Activated gamma-delta T cell treated with Interleukin-2 at 50 U/mL for 16 hours (primary cell): ENCODE results near the gene ALPK1.
"Not testable (repeated sequence)": the region's sequence is repeated elsewhere in the genome, so short reads cannot be mapped to it uniquely, and the experiment has no call there.

ENCODE experiments used
- DNase-seq: peaks from one replicate; pipeline ENCODE4 v3.0.0-alpha.2; 2020

ALPK1 gene

DNA sequence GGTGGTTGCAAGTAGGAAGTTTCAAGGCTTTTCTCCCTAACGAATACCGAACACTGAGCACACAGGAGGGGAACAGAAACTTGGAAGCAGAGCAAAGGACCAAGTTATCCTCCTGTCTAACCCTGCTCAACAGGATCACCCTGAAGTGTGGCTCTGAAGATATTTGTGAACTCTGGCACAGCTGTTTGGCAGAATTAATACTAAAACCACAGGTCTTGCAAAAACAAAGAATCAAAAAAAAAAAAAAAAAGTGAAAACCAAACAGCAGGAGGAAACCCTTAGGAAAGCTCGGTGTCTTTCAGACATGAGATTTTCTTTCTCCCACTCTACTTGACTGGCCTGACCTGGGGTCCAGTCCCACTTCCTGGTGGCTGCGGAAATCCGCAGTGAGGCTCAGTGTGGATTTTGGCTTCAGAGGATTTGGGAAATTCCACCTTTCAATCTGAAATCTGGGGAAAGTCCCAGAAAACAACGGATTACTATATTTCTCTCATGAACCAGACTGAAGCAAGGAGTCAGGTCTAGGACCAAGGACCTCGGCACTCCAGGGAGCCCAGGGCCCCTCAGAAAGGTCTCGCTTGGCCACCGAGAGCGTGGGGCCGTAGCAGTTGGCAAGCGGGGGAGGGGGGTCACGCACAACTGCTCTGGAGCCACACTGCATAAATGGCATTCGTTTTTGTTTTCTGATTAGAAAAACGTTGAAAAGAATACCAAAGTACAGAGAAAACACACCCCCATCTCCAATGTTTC, 12.3 kb upstream of the ALPK1 start:
- DNase-seq: no peak

- DNase-seq: no peak
Measured at GRCh38 chr4:112287258-112287989, 9.7 kb upstream of the ALPK1 start.

- no peak for DNase-seq
Measured at GRCh38 chr4:112288455-112288854, 8.7 kb upstream of the ALPK1 start.

GRCh38 chr4:112289407-112290253, 7.5 kb upstream of the ALPK1 start:
- no peak for DNase-seq

GRCh38 chr4:112290341-112290740, 6.8 kb upstream of the ALPK1 start:
- no peak for DNase-seq

DNA sequence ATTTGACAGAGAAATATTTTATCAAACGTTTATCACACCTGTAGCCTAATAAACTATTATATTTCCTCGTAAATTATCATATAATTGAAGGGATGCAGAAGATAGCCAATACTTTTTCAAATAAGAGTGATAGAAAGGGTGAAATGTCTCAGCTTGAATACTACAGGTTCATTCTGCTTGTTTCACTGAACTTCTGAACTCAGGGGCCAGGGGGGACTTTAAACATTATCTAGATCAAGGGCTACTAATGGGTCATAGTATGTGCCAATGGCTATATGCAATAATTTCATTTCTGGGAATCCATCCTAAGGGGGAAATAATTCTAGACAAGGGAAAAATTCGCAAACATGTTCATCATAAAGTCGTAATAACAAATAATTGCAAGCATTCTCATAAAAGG, 2.6 kb downstream of the ALPK1 start:
- DNase-seq: no peak

- no peak for DNase-seq
Measured at GRCh38 chr4:112302320-112303274, 5.4 kb downstream of the ALPK1 start.

DNA sequence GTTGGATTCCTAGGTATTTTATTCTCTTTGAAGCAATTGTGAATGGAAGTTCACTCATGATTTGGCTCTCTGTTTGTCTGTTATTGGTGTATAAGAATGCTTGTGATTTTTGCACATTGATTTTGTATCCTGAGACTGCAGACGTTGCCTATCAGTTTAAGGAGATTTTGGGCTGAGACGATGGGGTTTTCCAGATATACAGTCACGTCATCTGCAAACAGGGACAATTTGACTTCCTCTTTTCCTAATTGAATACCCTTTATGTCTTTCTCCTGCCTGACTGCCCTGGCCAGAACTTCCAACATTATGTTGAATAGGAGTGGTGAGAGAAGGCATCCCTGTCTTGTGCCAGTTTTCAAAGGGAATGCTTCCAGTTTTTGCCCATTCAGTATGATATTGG, 8.3 kb downstream of the ALPK1 start:
- not testable (repeated sequence) for DNase-seq

- DNase-seq: not testable (repeated sequence)
Measured at GRCh38 chr4:112309263-112309791, 12.2 kb downstream of the ALPK1 start.

DNA sequence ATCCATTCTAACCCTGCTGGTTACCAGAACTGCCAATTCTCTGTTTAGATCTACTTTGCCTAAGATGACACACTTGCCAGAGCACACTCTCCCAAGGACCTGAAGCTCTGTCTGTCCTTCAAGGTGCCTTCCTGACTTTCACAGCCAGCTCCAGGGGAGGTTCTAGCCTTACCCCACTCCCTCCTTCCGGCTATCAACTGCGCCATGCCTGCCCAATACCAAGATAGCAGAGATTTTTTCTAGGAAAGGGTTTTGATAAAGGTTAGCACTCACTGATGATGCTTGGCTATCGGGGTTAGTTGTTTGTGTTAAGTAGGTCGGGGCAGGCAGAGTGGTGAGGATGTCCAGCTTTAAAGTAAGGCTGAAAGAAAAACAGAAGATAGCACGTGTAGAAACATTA, 14.3 kb downstream of the ALPK1 start:
- no peak for DNase-seq

DNA sequence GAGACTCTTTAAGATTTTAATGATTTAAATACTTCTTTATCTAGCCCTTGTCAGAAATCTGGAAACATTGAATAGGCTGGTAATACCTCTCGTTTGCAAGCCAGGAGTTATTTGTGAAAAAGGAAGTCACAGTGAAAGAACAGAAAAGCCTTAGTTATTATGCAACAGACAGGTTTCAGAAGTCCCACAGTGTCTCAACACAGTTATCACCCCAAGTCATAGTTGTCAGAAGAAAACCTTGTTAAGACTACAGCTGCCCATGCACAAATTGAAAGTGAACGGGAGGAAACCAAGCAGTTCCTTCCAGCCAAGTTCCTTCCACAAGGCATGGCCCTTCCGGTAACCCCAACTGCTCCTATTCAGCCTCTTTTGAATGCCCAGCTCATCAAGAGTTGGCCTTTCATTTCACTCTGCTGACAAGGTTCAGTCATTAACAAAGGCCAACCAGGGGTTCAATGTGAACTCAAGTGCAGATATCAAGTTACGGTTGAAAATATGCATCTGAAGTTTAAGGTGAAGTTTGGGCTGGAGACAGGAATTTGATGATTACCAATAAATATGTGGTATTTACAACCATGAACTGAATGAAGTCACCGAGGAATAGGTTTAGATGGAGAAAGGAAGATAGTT, 15.6 kb downstream of the ALPK1 start:
- DNase-seq: no peak

DNA sequence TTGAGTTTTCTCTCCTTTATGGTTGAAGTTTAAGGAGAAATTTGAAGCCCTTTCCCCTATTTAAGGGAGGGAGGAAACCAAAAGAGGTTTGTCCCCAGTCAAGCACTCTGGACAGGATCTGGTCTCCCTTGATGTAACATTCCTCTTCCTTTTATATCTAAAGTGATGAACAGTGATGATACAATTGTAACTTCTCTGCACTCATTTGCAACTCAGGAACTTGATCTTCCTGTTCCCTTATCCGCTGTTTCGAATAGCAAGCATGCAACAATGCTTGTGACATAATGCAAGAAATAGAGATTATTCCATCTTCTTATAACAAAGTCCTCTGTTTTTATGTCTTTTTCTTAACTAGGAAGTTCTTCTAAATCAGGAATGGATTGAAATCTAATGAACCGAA, 18.3 kb downstream of the ALPK1 start:
- no peak for DNase-seq

GRCh38 chr4:112316360-112316759, 19.2 kb downstream of the ALPK1 start:
- DNase-seq: no peak

DNA sequence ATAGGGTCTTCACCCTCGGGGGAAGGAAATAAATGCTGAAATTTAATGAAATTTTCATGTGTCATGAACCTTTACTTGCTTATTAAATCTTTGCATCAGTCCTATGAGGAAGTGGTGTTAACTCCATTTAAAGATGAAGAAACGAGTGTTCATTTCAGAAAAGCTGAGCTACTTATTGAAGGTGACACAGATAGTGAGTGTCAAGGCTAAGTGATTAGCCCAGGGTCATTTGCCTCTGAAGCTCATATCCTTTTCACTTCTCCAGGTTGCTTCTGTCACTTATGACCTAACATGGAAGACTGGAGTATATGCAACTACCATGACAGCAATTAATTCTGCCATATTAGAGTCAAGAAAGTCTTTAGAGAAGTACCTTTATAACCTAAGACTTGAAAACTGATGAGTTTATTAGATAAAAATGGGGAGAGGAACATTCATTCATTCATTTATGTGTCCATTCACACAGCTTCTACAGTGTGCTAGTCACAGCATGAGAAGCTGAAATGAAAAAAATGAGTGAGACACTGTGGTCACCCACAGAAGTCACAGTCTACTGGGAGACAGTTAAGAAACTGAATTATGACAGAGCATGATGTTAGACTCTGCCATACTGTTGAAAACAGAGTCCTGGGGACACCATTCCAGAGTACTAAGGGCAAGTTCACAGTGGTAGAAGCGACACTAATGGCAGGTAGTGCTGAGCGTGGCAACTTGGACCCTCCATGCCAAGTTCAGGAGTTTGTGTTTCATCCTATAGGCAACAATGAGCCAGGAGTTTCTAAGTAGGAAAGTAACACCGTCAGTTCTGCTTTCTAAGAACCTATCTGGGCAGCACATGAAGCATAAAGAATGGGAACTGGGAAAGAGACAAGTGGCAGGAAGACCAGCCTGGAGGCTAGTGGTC, 21.3 kb downstream of the ALPK1 start:
- no peak for DNase-seq

DNA sequence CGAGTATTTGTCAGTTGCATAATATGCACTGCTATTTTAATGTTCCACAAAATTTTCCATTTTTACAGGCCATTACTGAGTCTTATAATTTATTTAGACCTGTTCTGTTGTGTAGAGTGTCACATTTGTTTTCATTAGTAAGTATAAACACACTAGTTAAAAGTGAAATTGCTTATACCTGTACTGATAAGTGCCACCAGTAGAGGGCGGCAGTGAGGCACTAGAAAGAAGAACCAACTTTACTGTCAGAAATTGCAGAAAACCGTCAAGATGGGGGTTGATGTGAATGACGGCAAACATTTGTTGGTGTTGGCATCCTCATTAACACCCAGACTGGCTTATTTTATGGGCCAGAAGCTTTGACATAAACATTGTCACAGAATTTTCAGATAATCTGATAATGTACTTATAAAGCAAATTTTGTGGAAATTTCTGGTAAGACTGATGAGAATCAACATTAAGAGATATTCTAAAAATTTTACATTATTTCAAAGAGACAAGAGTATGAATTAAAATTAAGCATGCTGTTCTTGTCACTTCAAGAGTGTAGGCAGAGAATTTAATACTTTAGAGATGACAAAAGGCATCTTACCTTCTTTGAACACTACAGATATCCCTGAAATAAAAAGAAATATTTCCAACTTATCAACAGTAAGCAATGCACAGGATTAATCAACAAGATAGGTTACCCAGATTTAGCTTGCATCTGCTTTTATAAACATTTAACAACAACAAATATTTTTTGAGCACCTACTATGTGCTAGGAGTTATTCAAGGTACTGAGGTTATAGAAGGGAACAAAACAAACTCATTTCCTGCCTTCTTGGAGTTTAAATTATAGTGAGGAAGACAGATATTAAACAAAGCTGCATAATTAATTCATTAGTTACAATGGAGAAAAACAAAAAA, 24.9 kb downstream of the ALPK1 start:
- DNase-seq: peak; percentile 77

DNA sequence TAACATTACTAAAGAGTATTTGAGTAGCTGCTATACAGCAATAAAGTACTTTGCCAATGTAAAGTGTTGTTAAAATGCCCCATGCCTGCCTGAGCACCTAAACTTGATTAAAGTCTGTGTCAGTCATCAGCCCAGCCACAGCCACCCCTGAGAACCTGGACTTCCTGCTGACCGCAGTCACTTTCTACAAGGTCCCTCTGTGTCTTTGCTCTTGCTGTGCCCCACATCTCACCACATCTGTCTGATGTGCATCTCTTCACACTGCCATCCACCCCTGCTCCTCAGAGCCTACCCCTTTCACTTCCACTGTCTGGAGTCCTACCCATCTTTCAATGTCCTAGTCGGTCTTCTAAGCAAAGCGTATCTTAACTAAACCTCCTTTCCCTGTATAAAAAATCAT, 25.7 kb downstream of the ALPK1 start:
- no peak for DNase-seq

DNA sequence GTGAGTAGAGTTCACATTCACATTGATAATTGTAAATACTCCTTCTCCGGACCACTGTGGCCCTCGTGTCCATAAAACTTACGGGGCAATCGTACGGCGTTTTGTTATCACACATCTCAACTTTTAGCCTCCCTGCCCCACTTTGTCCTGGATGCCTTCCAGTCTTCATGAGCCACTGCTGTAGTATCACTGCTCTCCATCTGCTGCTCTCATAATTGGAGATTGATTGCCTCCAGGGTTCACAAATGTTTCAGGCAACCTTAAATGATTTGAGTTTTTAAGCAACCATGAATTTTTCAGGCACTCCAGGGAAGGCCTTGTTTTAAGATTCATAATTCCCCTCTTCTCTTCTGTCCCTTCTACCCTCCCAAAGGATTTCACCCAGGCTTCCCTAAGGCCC, 28.4 kb downstream of the ALPK1 start:
- DNase-seq: no peak

- no peak for DNase-seq
Measured at GRCh38 chr4:112327965-112328733, 31.0 kb downstream of the ALPK1 start.

GRCh38 chr4:112328734-112329130, 31.6 kb downstream of the ALPK1 start:
- DNase-seq: no peak
